ENCODE results near the gene KBTBD13.
"Not testable (repeated sequence)": the region's sequence is repeated elsewhere in the genome, so short reads cannot be mapped to it uniquely, and the experiment has no call there.

KBTBD13 gene

GRCh38 chr15:65041787-65042186 lies 34.8 kb upstream of the KBTBD13 start:
- TF ChIP-seq POLR2A (IDR thresholded peaks at IDR 0.05; ENCODE audit: low read length) (no peak), GATA1 (IDR thresholded peaks at IDR 0.05; ENCODE audit: low read depth, low read length) (no peak)

GRCh38 chr15:65042776-65043327 lies 33.7 kb upstream of the KBTBD13 start:
- no peak for TF ChIP-seq POLR2A (IDR thresholded peaks at IDR 0.05; ENCODE audit: low read length)
- TF ChIP-seq GATA1 (IDR thresholded peaks at IDR 0.05; ENCODE audit: low read depth, low read length): no peak

More at GRCh38 chr15:65041787-65042186, 34.8 kb upstream of the KBTBD13 start:
- DNase-seq: no peak

GRCh38 chr15:65044218-65044617 lies 32.3 kb upstream of the KBTBD13 start:
- DNase-seq: not testable (repeated sequence)

More at GRCh38 chr15:65042776-65043327, 33.7 kb upstream of the KBTBD13 start:
- no peak for DNase-seq

GRCh38 chr15:65044724-65045481 lies 31.6 kb upstream of the KBTBD13 start, which contains the start of gene SLC51B:
SLC51B (plus strand) TSS chr15:65045387; CDS start chr15:65050005, 4,618 bp downstream.
- no peak for TF ChIP-seq POLR2A (IDR thresholded peaks at IDR 0.05; ENCODE audit: low read length)
- no peak for TF ChIP-seq GATA1 (IDR thresholded peaks at IDR 0.05; ENCODE audit: low read depth, low read length)
- DNase-seq: no peak

GRCh38 chr15:65048241-65048640 lies 28.3 kb upstream of the KBTBD13 start:
- no peak for TF ChIP-seq GATA1 (IDR thresholded peaks at IDR 0.05; ENCODE audit: low read depth, low read length)
- no peak for TF ChIP-seq POLR2A (IDR thresholded peaks at IDR 0.05; ENCODE audit: low read length)
- DNase-seq: no peak

- no peak for TF ChIP-seq GATA1 (IDR thresholded peaks at IDR 0.05; ENCODE audit: low read depth, low read length)
- no peak for TF ChIP-seq POLR2A (IDR thresholded peaks at IDR 0.05; ENCODE audit: low read length)
- DNase-seq: peak; percentile 83 to 84
Measured at GRCh38 chr15:65049418-65049840, 27.1 kb upstream of the KBTBD13 start.

GRCh38 chr15:65050270-65050669 lies 26.3 kb upstream of the KBTBD13 start:
- no peak for TF ChIP-seq POLR2A (IDR thresholded peaks at IDR 0.05; ENCODE audit: low read length)
- TF ChIP-seq GATA1 (IDR thresholded peaks at IDR 0.05; ENCODE audit: low read depth, low read length): no peak
- DNase-seq: no peak

GRCh38 chr15:65051266-65051665 lies 25.3 kb upstream of the KBTBD13 start:
- no peak for DNase-seq
- TF ChIP-seq POLR2A (IDR thresholded peaks at IDR 0.05; ENCODE audit: low read length) (no peak), GATA1 (IDR thresholded peaks at IDR 0.05; ENCODE audit: low read depth, low read length) (no peak)

- DNase-seq: no peak
- no peak for TF ChIP-seq POLR2A (IDR thresholded peaks at IDR 0.05; ENCODE audit: low read length)
- TF ChIP-seq GATA1 (IDR thresholded peaks at IDR 0.05; ENCODE audit: low read depth, low read length): no peak
Measured at GRCh38 chr15:65052956-65053355, 23.6 kb upstream of the KBTBD13 start.

GRCh38 chr15:65054333-65055200 lies 22.0 kb upstream of the KBTBD13 start:
- peak; percentile 60 to 76 for DNase-seq
- TF ChIP-seq POLR2A (IDR thresholded peaks at IDR 0.05; ENCODE audit: low read length) (no peak), GATA1 (IDR thresholded peaks at IDR 0.05; ENCODE audit: low read depth, low read length) (no peak)

GRCh38 chr15:65055201-65055870 lies 21.2 kb upstream of the KBTBD13 start:
- TF ChIP-seq POLR2A (IDR thresholded peaks at IDR 0.05; ENCODE audit: low read length) (no peak), GATA1 (IDR thresholded peaks at IDR 0.05; ENCODE audit: low read depth, low read length) (no peak)
- no peak for DNase-seq

GRCh38 chr15:65056106-65056505 lies 20.4 kb upstream of the KBTBD13 start:
- DNase-seq: no peak
- TF ChIP-seq POLR2A (IDR thresholded peaks at IDR 0.05; ENCODE audit: low read length) (no peak), GATA1 (IDR thresholded peaks at IDR 0.05; ENCODE audit: low read depth, low read length) (no peak)

GRCh38 chr15:65056868-65057548 lies 19.5 kb upstream of the KBTBD13 start:
- DNase-seq: no peak
- no peak for TF ChIP-seq POLR2A (IDR thresholded peaks at IDR 0.05; ENCODE audit: low read length)
- no peak for TF ChIP-seq GATA1 (IDR thresholded peaks at IDR 0.05; ENCODE audit: low read depth, low read length)
